Cardiac muscle cell (in vitro differentiated cells and primary cell): ENCODE measurements around the gene AHRR. TPM values are rescaled to one million over a fixed set of nuclear protein-coding genes. Genes with fewer than 3 reads are reported as not detected.

Experiments
- DNase-seq, 2 donors: peaks; one replicate each; pipeline versions ENCODE4 v3.0.0 to v3.0.0-alpha.2; 2010 to 2017; ENCODE audit warnings: low read depth in 1 of 2, low spot score in 1 of 2
- H3K27ac ChIP-seq: fragments of 200-600 bp; sonication (generic); 2 replicates; pipeline ENCODE4 v1.5.1; 2016
- H3K27me3 ChIP-seq: fragments of 200-600 bp; sonication (generic); 2 replicates; pipeline ENCODE4 v1.6.0; 2016; ENCODE audit warnings: control low read depth
- H3K36me3 ChIP-seq: fragments of 200-600 bp; sonication (generic); 2 replicates; pipeline ENCODE4 v1.5.1; 2016; ENCODE audit warnings: control low read depth
- H3K4me1 ChIP-seq: fragments of 200-600 bp; sonication (generic); 2 replicates; pipeline ENCODE4 v1.8.1; 2017; ENCODE audit warnings: low read depth, mild to moderate bottlenecking, mixed run types
- H3K4me3 ChIP-seq: fragments of 200-600 bp; sonication (generic); 2 replicates; pipeline ENCODE4 v1.5.1; 2016; ENCODE audit warnings: mild to moderate bottlenecking
- H3K9me3 ChIP-seq: fragments of 200-600 bp; sonication (generic); 2 replicates; pipeline ENCODE4 v1.5.1; 2017; ENCODE audit warnings: low read depth, mild to moderate bottlenecking, control low read depth
- CTCF ChIP-seq: IDR thresholded peaks from 2 replicates; pipeline ENCODE4 v1.5.1; 2012; ENCODE audit warnings: low read depth, mild to moderate bottlenecking, low read length
- polyA plus RNA-seq: library from polyadenylated mRNA; unstranded; fragments of >200 nt; fragmentation: Nextera tagmentation; extraction: Ambion mirVana; gene quantifications from 2 replicates; pipeline ENCODE4 v1.2.1, GENCODE V29; 2016
- total RNA-seq: library from RNA; depleted of rRNA; stranded (reverse); fragments of >200 nt; gene quantifications from 2 replicates; pipeline ENCODE4 v1.2.3, GENCODE V29; 2016

AHRR gene
- total and polyA plus RNA-seq, 2 experiments from 2014 or later: 0.99 to 1.4 TPM

GRCh38 chr5:345404-346195 is 24.1 kb downstream of the AHRR start:
- Histone ChIP-seq H3K36me3 (no peaks in the 10 kb centered on the region), H3K4me3 (no peak overlapping the region), H3K27ac (no peak overlapping the region), H3K27me3 (peaks cover 17% of the 10 kb centered on the region), H3K4me1 (no peaks in the 10 kb centered on the region), H3K9me3 (no peaks in the 10 kb centered on the region)
- TF ChIP-seq CTCF: no peak
- peak in 1 of 2 donors; percentile 37 for DNase-seq

GRCh38 chr5:346229-346935 is 24.9 kb downstream of the AHRR start:
- H3K4me1 ChIP-seq: no peaks in the 10 kb centered on the region
- peaks cover 17% of the 10 kb centered on the region for H3K27me3 ChIP-seq
- H3K9me3 ChIP-seq: no peaks in the 10 kb centered on the region
- H3K27ac ChIP-seq: no peak overlapping the region
- DNase-seq: no peak
- no peak for TF ChIP-seq CTCF
- no peaks in the 10 kb centered on the region for H3K36me3 ChIP-seq
- H3K4me3 ChIP-seq: no peak overlapping the region

DNA sequence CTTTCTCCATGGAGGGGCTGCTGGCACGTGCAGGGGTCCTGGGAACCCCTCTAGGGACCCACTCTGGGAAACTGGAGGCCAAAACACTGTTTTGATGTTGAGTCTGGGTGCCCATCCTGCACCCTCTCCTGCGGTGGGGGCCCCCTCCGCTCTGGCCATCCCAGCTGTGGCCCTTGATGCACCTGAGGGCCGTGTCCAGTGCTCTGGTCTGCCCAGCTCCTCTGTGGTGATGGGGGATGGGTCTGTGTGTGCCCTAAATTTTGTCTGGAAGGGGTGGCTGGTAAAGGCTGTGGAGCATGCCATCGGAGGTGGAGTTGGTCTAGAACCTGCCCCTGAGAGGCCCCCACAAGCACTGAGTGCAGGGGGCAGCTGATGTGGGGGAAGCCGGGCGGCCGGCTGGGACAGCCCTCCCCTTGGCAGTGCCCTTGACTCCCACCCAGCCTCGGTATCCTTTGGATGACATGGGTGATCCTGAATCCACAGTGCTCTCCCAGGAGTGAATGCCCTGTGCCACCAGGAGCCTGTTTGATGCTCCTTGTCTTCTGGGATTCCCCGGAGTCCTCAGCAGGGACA is 26.3 kb downstream of the AHRR start:
- no peak overlapping the region for H3K4me3 ChIP-seq
- no peaks in the 10 kb centered on the region for H3K36me3 ChIP-seq
- no peak for DNase-seq
- TF ChIP-seq CTCF: no peak
- H3K27me3 ChIP-seq: peaks cover 13% of the 10 kb centered on the region
- no peaks in the 10 kb centered on the region for H3K9me3 ChIP-seq
- H3K27ac ChIP-seq: no peak overlapping the region
- H3K4me1 ChIP-seq: no peaks in the 10 kb centered on the region

DNA sequence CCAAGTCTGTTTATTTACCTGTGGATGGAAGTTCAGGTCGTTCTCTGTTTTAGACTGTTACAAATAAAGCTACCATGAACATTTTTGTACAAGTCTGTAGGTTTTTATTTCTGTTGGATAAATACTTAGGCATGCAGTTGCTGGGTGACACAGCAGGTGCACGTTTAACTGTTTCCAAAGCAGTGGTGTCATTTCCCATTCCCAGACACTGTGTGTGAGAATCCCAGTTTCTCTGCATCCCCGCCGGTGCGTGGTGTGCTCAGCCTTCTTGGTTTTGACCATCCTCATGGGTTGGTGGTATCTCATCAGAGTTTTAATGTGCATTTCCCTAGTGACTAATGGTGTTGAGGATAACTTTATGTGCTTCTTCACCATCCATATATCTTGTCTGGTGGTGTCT is 27.2 kb downstream of the AHRR start:
- H3K9me3 ChIP-seq: no peaks in the 10 kb centered on the region
- no peaks in the 10 kb centered on the region for H3K4me1 ChIP-seq
- no peak overlapping the region for H3K4me3 ChIP-seq
- H3K27ac ChIP-seq: no peak overlapping the region
- no peaks in the 10 kb centered on the region for H3K36me3 ChIP-seq
- H3K27me3 ChIP-seq: peaks cover 5% of the 10 kb centered on the region
- no peak for TF ChIP-seq CTCF
- DNase-seq: no peak

- H3K27me3 ChIP-seq: no peaks in the 10 kb centered on the region
- H3K4me3 ChIP-seq: no peak overlapping the region
- H3K27ac ChIP-seq: no peak overlapping the region
- no peaks in the 10 kb centered on the region for H3K4me1 ChIP-seq
- DNase-seq: no peak
- no peaks in the 10 kb centered on the region for H3K36me3 ChIP-seq
- no peaks in the 10 kb centered on the region for H3K9me3 ChIP-seq
- TF ChIP-seq CTCF: peak; percentile 12
These were observed 28.8 kb downstream of the AHRR start for GRCh38 chr5:350355-350754.
